ENCODE data around the gene EDC4. TPM values are rescaled to one million over a fixed set of nuclear protein-coding genes. Genes with fewer than 3 reads are reported as not detected.
A peak's percentile ranks its signal among the peaks of the same experiment; 100 is the strongest.

The EDC4 gene
- polyA plus RNA-seq, 1 experiment = 18.7 TPM

DNA sequence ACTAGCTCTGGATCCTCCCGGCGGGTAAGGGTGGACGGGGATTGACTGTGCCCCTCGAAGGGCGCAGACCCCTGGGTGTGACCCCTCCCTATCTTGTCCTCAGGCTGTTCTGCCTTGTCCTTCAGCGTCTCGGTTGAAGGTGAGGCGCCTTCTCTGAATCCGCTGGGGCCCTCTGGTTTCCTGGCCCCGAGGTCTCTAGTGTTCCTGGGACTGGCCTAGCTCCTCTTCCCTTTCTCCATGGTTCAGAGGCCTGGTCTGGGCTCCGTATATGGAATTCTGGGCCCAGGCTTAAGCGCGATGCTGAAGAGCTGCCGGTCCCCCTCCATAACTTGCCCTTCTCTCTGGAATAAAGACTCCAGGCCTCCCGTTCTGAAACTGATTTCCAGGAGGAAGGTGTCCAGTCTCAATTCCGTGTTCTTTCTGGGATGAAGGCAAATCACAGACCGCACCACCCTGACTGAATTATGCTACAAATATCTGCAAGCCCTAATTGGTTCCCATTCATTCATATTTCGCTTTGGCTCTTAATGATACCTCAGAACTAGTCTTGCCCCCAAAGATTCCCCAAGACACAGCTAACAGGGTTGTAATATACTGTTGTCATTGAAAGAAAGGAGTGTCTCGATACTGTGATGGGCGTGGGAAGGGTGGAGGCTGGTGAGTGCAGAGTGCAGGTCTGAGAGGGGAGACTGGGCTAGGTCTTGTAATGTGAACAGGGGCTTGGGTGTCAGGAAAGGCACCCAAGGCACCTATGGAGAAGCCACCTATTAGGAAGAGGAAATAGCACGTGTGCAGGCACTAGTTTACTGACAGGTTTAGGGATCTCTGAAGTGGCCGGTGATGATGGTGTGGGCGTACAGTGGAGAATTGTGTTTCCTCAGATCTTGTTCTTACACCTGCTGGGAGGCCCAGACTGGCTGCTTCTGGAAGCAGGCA lies 851 bp downstream of the EDC4 start:
- CTCF ChIA-PET = interaction anchor here (0.6 to 2.8 kb wide), 3 partner anchors 10 to 311 kb away, joined by 3 to 25 read pairs (median 5); partner anchors contain the start of genes CTCF and NRN1L
- Histone ChIP-seq H3K27ac (ENCODE audit: low read depth, low read length) (peak overlapping the region; percentile 39), H3K9me3 (ENCODE audit: control insufficient read depth, insufficient read depth, low read length) (no peaks in the 10 kb centered on the region; the same call in 1 of the 2 replicates), H3K4me3 (ENCODE audit: low read depth, low read length) (peak overlapping the region; percentile 95), H3K27me3 (ENCODE audit: control insufficient read depth, insufficient read depth, low read length) (no peaks in the 10 kb centered on the region)
- TF ChIP-seq, protein P1, sequence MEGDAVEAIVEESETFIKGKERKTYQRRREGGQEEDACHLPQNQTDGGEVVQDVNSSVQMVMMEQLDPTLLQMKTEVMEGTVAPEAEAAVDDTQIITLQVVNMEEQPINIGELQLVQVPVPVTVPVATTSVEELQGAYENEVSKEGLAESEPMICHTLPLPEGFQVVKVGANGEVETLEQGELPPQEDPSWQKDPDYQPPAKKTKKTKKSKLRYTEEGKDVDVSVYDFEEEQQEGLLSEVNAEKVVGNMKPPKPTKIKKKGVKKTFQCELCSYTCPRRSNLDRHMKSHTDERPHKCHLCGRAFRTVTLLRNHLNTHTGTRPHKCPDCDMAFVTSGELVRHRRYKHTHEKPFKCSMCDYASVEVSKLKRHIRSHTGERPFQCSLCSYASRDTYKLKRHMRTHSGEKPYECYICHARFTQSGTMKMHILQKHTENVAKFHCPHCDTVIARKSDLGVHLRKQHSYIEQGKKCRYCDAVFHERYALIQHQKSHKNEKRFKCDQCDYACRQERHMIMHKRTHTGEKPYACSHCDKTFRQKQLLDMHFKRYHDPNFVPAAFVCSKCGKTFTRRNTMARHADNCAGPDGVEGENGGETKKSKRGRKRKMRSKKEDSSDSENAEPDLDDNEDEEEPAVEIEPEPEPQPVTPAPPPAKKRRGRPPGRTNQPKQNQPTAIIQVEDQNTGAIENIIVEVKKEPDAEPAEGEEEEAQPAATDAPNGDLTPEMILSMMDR (IDR thresholded peaks at IDR 0.05; ENCODE audit: low read depth, low read length) = no peak
- POLR2A ChIA-PET = interaction anchor here (0.6 to 1.4 kb wide), 6 partner anchors 14 to 198 kb away, joined by 3 to 6 read pairs (median 3); partner anchors contain the start of gene CENPT
- no peak for DNase-seq (ENCODE audit: low read depth, low spot score)

- Histone ChIP-seq H3K27ac (ENCODE audit: low read depth, low read length) (no peak overlapping the region), H3K9me3 (ENCODE audit: control insufficient read depth, insufficient read depth, low read length) (no peaks in the 10 kb centered on the region; the same call in 1 of the 2 replicates), H3K4me3 (ENCODE audit: low read depth, low read length) (peak overlapping the region; percentile 95), H3K27me3 (ENCODE audit: control insufficient read depth, insufficient read depth, low read length) (no peaks in the 10 kb centered on the region)
- DNase-seq (ENCODE audit: low read depth, low spot score) = no peak
- ChIA-PET POLR2A (interaction anchor here (0.6 kb wide), 1 partner anchor 197 kb away, joined by 3 read pairs; no protein-coding TSS in a partner anchor), CTCF (interaction anchor here (0.6 to 2.8 kb wide), 3 partner anchors 9 to 312 kb away, joined by 3 to 25 read pairs (median 5); partner anchors contain the start of genes CTCF and NRN1L)
- TF ChIP-seq, protein P1 (IDR thresholded peaks at IDR 0.05; ENCODE audit: low read depth, low read length) = no peak
These were observed 1.5 kb downstream of the EDC4 start for GRCh38 chr16:67874372-67874771.

DNA sequence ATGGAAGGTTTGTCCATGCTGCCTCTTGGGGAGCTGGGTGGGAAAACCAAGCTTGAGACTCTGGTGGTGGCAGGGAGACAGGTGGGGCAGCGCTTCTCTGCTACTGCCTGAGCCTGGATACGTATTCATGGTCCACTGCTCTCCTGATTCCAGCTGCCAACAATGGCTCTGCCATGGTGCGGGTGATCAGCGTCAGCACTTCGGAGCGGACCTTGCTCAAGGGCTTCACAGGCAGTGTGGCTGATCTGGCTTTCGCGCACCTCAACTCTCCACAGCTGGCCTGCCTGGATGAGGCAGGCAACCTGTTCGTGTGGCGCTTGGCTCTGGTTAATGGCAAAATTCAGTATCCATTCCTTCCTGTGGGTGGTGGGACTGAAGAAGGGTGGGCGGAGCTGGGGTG lies 4.2 kb downstream of the EDC4 start:
- no peak for DNase-seq (ENCODE audit: low read depth, low spot score)
- H3K9me3 ChIP-seq (ENCODE audit: control insufficient read depth, insufficient read depth, low read length) = no peaks in the 10 kb centered on the region; the same call in 1 of the 2 replicates
- no peaks in the 10 kb centered on the region for H3K27me3 ChIP-seq (ENCODE audit: control insufficient read depth, insufficient read depth, low read length)
- ChIA-PET CTCF (no interaction called here), POLR2A (no interaction called here)
- TF ChIP-seq, protein P1 (IDR thresholded peaks at IDR 0.05; ENCODE audit: low read depth, low read length) = no peak
- no peak overlapping the region for H3K4me3 ChIP-seq (ENCODE audit: low read depth, low read length)
- no peak overlapping the region for H3K27ac ChIP-seq (ENCODE audit: low read depth, low read length)

- CTCF ChIA-PET = interaction anchor here (0.5 kb wide), 1 partner anchor 360 kb away, joined by 4 read pairs; no protein-coding TSS in a partner anchor
- no peak overlapping the region for H3K4me3 ChIP-seq (ENCODE audit: low read depth, low read length)
- no peaks in the 10 kb centered on the region; the same call in 1 of the 2 replicates for H3K9me3 ChIP-seq (ENCODE audit: control insufficient read depth, insufficient read depth, low read length)
- no peak for DNase-seq (ENCODE audit: low read depth, low spot score)
- TF ChIP-seq, protein P1 (IDR thresholded peaks at IDR 0.05; ENCODE audit: low read depth, low read length) = no peak
- H3K27ac ChIP-seq (ENCODE audit: low read depth, low read length) = no peak overlapping the region
- POLR2A ChIA-PET = no interaction called here
- H3K27me3 ChIP-seq (ENCODE audit: control insufficient read depth, insufficient read depth, low read length) = no peaks in the 10 kb centered on the region
These were observed 5.4 kb downstream of the EDC4 start for GRCh38 chr16:67878232-67878631.

DNA sequence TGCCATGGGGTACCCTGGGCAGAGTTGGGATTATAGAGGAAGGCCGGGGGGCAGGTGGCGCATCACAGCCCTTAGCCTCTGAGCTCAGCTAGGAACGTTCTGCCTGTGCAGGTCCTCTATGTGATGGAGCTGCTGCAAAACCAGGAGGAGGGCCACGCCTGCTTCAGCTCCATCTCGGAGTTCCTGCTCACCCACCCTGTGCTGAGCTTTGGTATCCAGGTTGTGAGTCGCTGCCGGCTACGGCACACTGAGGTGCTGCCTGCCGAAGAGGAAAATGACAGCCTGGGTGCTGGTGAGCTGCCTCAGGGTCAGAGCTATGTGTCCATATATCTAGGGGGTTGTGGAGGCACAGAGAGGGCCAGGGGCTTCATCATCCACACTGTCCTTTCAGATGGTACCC lies 6.0 kb downstream of the EDC4 start:
- ChIA-PET POLR2A (no interaction called here), CTCF (no interaction called here)
- Histone ChIP-seq H3K9me3 (ENCODE audit: control insufficient read depth, insufficient read depth, low read length) (no peaks in the 10 kb centered on the region), H3K27ac (ENCODE audit: low read depth, low read length) (no peak overlapping the region), H3K4me3 (ENCODE audit: low read depth, low read length) (no peak overlapping the region), H3K27me3 (ENCODE audit: control insufficient read depth, insufficient read depth, low read length) (no peaks in the 10 kb centered on the region)
- no peak for DNase-seq (ENCODE audit: low read depth, low spot score)
- TF ChIP-seq, protein P1 (IDR thresholded peaks at IDR 0.05; ENCODE audit: low read depth, low read length) = no peak

All from AG04450 (cell line).